IMR-90 (cell line): Measurements from ENCODE around the gene ACTRT2. TPM values are rescaled to one million over a fixed set of nuclear protein-coding genes. Genes with fewer than 3 reads are reported as not detected.

Experiments
- ATAC-seq: fragments of 200-7000 bp; cut with Tn5 transposase; 2 replicates; pipeline ENCODE4 v1.9.1; 2020; ENCODE audit warnings: low read depth, mild to moderate bottlenecking, moderate library complexity
- BruUV-seq: library from RNA; stranded (reverse); fragments of 400-500 nt; replicated peaks from 2 replicates; lab custom pipeline; 2021; lab: Mats Ljungman, UMichigan
- CTCF ChIA-PET: fragments of 300-600 bp; formaldehyde crosslinking; extraction: SDS; loops from one replicate; lab custom pipeline; 2021; ENCODE audit warnings: antibody characterized with exemption; lab: Yijun Ruan, JAX
- POLR2A ChIA-PET: fragments of 300-600 bp; sonication (Branson Sonifier 250); formaldehyde crosslinking; loops from one replicate; lab custom pipeline; 2022; ENCODE audit warnings: antibody characterized with exemption; ENCODE audit not compliant: unreplicated experiment; lab: Charles Lee
- DNase-seq: peaks from one replicate; pipeline ENCODE4 v3.0.0; 2013
- H2AFZ ChIP-seq: replicated peaks from 2 replicates; pipeline ENCODE3; 2013; ENCODE audit warnings: low read length, mild to moderate bottlenecking; ENCODE audit not compliant: poor library complexity
- H2AK5ac ChIP-seq: 2 replicates; pipeline ENCODE4 v1.6.1; 2013; ENCODE audit warnings: low read depth, low read length, inconsistent platforms
- H2AK9ac ChIP-seq: replicated peaks from 2 replicates; pipeline ENCODE3; 2013; ENCODE audit warnings: mild to moderate bottlenecking, low read depth, low read length, moderate library complexity; ENCODE audit not compliant: poor library complexity
- H2BK120ac ChIP-seq: 2 replicates; pipeline ENCODE4 v1.6.1; 2013; ENCODE audit warnings: low read depth, low read length, inconsistent platforms
- H2BK15ac ChIP-seq: 3 replicates; pipeline ENCODE4 v1.6.1; 2013; ENCODE audit warnings: low read depth, low read length, inconsistent platforms
- H2BK20ac ChIP-seq: 2 replicates; pipeline ENCODE4 v1.6.1; 2013; ENCODE audit warnings: low read depth, mild to moderate bottlenecking, inconsistent platforms, low read length, moderate library complexity
- H2BK5ac ChIP-seq: 2 replicates; pipeline ENCODE4 v1.6.1; 2013; ENCODE audit warnings: mild to moderate bottlenecking, low read depth, low read length, inconsistent platforms; ENCODE audit not compliant: poor library complexity, severe bottlenecking
- H3K14ac ChIP-seq: replicated peaks from 2 replicates; pipeline ENCODE4 v1.6.1; 2013; ENCODE audit warnings: low read depth, low read length, inconsistent platforms
- H3K18ac ChIP-seq: 2 replicates; pipeline ENCODE4 v1.6.1; 2013; ENCODE audit warnings: low read depth, low read length, control low read depth
- H3K23ac ChIP-seq: 2 replicates; pipeline ENCODE4 v1.6.1; 2013; ENCODE audit warnings: low read depth, low read length, inconsistent platforms
- H3K27ac ChIP-seq: 2 replicates; pipeline ENCODE4 v1.5.1; 2013; ENCODE audit warnings: mild to moderate bottlenecking, control low read depth, low read length; ENCODE audit not compliant: insufficient read depth
- H3K27me3 ChIP-seq: 2 replicates; pipeline ENCODE4 v1.6.1; 2013; ENCODE audit warnings: low read length; ENCODE audit not compliant: control insufficient read depth, insufficient read depth
- H3K36me3 ChIP-seq: 2 replicates; pipeline ENCODE4 v1.6.1; 2013; ENCODE audit warnings: low read length, mixed read lengths; ENCODE audit not compliant: control insufficient read depth, insufficient read depth
- H3K4ac ChIP-seq: 2 replicates; pipeline ENCODE4 v1.6.1; 2013; ENCODE audit warnings: low read depth, low read length, inconsistent platforms
- H3K4me1 ChIP-seq: 2 replicates; pipeline ENCODE4 v1.6.1; 2013; ENCODE audit warnings: low read length, mixed read lengths; ENCODE audit not compliant: control insufficient read depth, insufficient read depth
- H3K4me2 ChIP-seq: 2 replicates; pipeline ENCODE4 v1.6.1; 2013; ENCODE audit warnings: low read depth, mild to moderate bottlenecking, control low read depth, low read length, moderate library complexity
- H3K4me3 ChIP-seq: 2 replicates; pipeline ENCODE4 v1.5.1; 2013; ENCODE audit warnings: low read depth, mild to moderate bottlenecking, control low read depth, low read length, moderate library complexity; ENCODE audit not compliant: insufficient read depth
- H3K56ac ChIP-seq: 2 replicates; pipeline ENCODE4 v1.6.1; 2013; ENCODE audit warnings: low read length, inconsistent platforms; ENCODE audit not compliant: insufficient read depth; ENCODE audit errors: extremely low read depth
- H3K79me1 ChIP-seq, 2 experiments: 2 replicates each; pipeline ENCODE4 v1.6.1; 2013; ENCODE audit warnings: low read length in 2 of 2, inconsistent platforms in 1 of 2, low read depth in 1 of 2
- H3K9ac ChIP-seq: 2 replicates; pipeline ENCODE4 v1.6.1; 2013; ENCODE audit warnings: low read depth, low read length, control low read depth
- H3K9me1 ChIP-seq: 2 replicates; pipeline ENCODE4 v1.6.1; 2013; ENCODE audit warnings: low read length, inconsistent platforms; ENCODE audit not compliant: insufficient read depth
- H3K9me3 ChIP-seq: 2 replicates; pipeline ENCODE4 v1.6.1; 2013; ENCODE audit warnings: low read length; ENCODE audit not compliant: control insufficient read depth, insufficient read depth
- H4K20me1 ChIP-seq: 2 replicates; pipeline ENCODE4 v1.6.1; 2013; ENCODE audit warnings: low read length, inconsistent platforms; ENCODE audit not compliant: insufficient read depth
- H4K5ac ChIP-seq: 2 replicates; pipeline ENCODE4 v1.6.1; 2013; ENCODE audit warnings: mild to moderate bottlenecking, low read depth, low read length, control low read depth
- H4K8ac ChIP-seq, 2 experiments: 2 replicates each; pipeline ENCODE4 v1.6.1; 2013; ENCODE audit warnings: low read depth in 2 of 2, low read length in 2 of 2, control low read depth in 1 of 2, inconsistent platforms in 1 of 2
- H4K91ac ChIP-seq: 2 replicates; pipeline ENCODE4 v1.6.1; 2013; ENCODE audit warnings: low read depth, low read length, inconsistent platforms; ENCODE audit not compliant: insufficient read depth
- CEBPB ChIP-seq: IDR thresholded peaks from 2 replicates; pipeline ENCODE4 v1.6.1; 2012; ENCODE audit warnings: low read depth, low read length, improper control_type of control experiment
- FOS ChIP-seq: fragments of 150-350 bp; IDR thresholded peaks from 2 replicates; pipeline ENCODE4 v1.6.1; 2016; ENCODE audit warnings: low read depth, low read length
- MAFK ChIP-seq: IDR thresholded peaks from 2 replicates; pipeline ENCODE4 v1.6.1; 2012; ENCODE audit warnings: low read depth, low read length, improper control_type of control experiment
- MXI1 ChIP-seq: IDR thresholded peaks from 2 replicates; pipeline ENCODE4 v1.6.1; 2012; ENCODE audit warnings: low read depth, mild to moderate bottlenecking, low read length, moderate library complexity, borderline replicate concordance
- NFE2L2 ChIP-seq: fragments of 150-350 bp; IDR thresholded peaks from 2 replicates; pipeline ENCODE4 v1.6.1; 2016; ENCODE audit warnings: low read depth, mild to moderate bottlenecking, low read length
- POLR2A ChIP-seq: IDR thresholded peaks from 2 replicates; pipeline ENCODE4 v1.6.1; 2012; ENCODE audit warnings: mild to moderate bottlenecking, low read depth, low read length
- RAD21 ChIP-seq: IDR thresholded peaks from 2 replicates; pipeline ENCODE4 v1.6.1; 2012; ENCODE audit warnings: low read length, improper control_type of control experiment
- RCOR1 ChIP-seq: IDR thresholded peaks from 2 replicates; pipeline ENCODE4 v1.6.1; 2012; ENCODE audit warnings: mild to moderate bottlenecking, low read length, improper control_type of control experiment; ENCODE audit not compliant: insufficient replicate concordance
- WGBS, 2 experiments: methylation state at CpG; one replicate each; pipeline versions ENCODE4 v1.1.5 to v1.1.7; 2013; ENCODE audit warnings: missing lambda C conversion rate in 2 of 2; ENCODE audit not compliant: insufficient read length in 1 of 2; ENCODE audit errors: extremely low coverage in 2 of 2; 5-methylcytosine and 5-hydroxymethylcytosine counted together
- dilution Hi-C: fragments of 300-500 bp; cut with HindIII; formaldehyde crosslinking; loops from one replicate; pipeline ENCODE4 v1.14.3; 2018; ENCODE audit warnings: low sequenced_read_pairs; ENCODE audit not compliant: unreplicated experiment
- in situ Hi-C: fragments of 300-500 bp; cut with MboI; formaldehyde crosslinking; loops from 3 replicates; pipeline ENCODE4 v1.14.3; 2019; ENCODE audit warnings: low sequenced_read_pairs, inconsistent platforms, mixed read lengths
- intact Hi-C: fragments of 100-400 bp; cut with micrococcal nuclease; formaldehyde crosslinking; loops from 2 replicates; pipeline ENCODE4 v1.10.0; 2022
- polyA plus RNA-seq, 3 experiments: library from polyadenylated mRNA; depleted of rRNA; stranded (reverse); fragments of >200 nt; gene quantifications; 2 replicates each; pipeline ENCODE4 v1.2.3, GENCODE V29; 2012; ENCODE audit warnings: low replicate concordance in 1 of 3
- total RNA-seq: library from RNA; depleted of rRNA; stranded (reverse); fragments of >200 nt; gene quantifications from 2 replicates; pipeline ENCODE4 v1.2.3, GENCODE V29; 2012
- TF ChIP-seq, protein P1 (sequence below): conservative IDR thresholded peaks from 2 replicates; pipeline ENCODE4 v1.5.1; 2012; ENCODE audit warnings: mild to moderate bottlenecking, low read depth, low read length, improper control_type of control experiment
- TF ChIP-seq, protein P2 (sequence below): fragments of 150-350 bp; IDR thresholded peaks from 2 replicates; pipeline ENCODE4 v1.6.1; 2016; ENCODE audit warnings: low read depth, mild to moderate bottlenecking, low read length, moderate library complexity, borderline replicate concordance
- TF ChIP-seq, protein P3 (sequence below): fragments of 150-350 bp; IDR thresholded peaks from 2 replicates; pipeline ENCODE4 v1.6.1; 2017; ENCODE audit warnings: mild to moderate bottlenecking, antibody characterized with exemption, low read length, low read depth

ACTRT2 gene
- total and polyA plus RNA-seq, 2 of the 4 experiments (the other 2 are of a cell fraction) = not detected

DNA sequence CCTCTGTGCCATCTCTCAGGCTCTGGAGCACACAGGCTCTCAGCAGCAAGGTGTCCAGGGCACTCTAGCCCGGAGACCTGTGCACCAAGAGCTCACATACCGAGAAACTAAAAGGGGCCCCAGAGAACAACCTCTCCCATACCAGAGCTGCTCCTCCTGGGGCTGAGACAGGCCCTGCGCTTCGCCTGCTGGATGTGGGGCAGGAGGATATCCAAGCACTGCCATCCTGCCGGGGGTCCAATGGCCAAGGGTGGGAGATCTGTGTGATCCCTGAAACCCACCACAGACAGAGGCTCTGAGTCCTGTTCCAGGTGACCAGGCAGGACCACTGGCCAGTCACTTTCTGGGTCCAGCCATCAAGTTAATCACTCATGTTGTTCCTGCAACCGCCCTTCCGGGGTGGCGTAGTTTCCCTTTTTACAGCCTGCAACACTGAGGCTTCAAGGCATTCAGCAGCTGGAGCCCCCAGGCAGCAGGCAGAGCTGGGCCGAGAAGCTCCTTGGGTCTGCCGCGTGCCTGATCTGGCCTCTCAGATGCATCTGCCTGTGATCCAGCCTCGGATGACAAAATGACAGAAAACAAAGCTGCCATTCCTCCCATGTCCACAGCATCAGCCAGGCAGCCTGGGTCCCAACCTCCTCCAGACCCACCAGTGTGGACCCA is 36.7 kb upstream of the ACTRT2 start:
- no peaks in the 10 kb centered on the region for H3K9me1 ChIP-seq
- H3K18ac ChIP-seq = no peak overlapping the region
- H2AK9ac ChIP-seq = no peak overlapping the region
- no peak overlapping the region for H3K4me3 ChIP-seq
- no peaks in the 10 kb centered on the region for H3K27me3 ChIP-seq
- BruUV-seq = no TSS peak
- H3K14ac ChIP-seq = no peak overlapping the region
- no peak for DNase-seq
- no peak overlapping the region for H3K27ac ChIP-seq
- ChIA-PET CTCF (no interaction called here), POLR2A (no interaction called here)
- H2AFZ ChIP-seq = no peak overlapping the region
- no peak overlapping the region for H2BK120ac ChIP-seq
- H4K20me1 ChIP-seq = no peaks in the 10 kb centered on the region
- no peak for ATAC-seq
- in situ Hi-C loops (no loop called here), intact Hi-C loops (no loop called here), dilution Hi-C loops (no loop called here)
- no peak overlapping the region for H3K23ac ChIP-seq
- TF ChIP-seq CEBPB = no peak
- no peak for TF ChIP-seq RCOR1
- TF ChIP-seq, protein P1, sequence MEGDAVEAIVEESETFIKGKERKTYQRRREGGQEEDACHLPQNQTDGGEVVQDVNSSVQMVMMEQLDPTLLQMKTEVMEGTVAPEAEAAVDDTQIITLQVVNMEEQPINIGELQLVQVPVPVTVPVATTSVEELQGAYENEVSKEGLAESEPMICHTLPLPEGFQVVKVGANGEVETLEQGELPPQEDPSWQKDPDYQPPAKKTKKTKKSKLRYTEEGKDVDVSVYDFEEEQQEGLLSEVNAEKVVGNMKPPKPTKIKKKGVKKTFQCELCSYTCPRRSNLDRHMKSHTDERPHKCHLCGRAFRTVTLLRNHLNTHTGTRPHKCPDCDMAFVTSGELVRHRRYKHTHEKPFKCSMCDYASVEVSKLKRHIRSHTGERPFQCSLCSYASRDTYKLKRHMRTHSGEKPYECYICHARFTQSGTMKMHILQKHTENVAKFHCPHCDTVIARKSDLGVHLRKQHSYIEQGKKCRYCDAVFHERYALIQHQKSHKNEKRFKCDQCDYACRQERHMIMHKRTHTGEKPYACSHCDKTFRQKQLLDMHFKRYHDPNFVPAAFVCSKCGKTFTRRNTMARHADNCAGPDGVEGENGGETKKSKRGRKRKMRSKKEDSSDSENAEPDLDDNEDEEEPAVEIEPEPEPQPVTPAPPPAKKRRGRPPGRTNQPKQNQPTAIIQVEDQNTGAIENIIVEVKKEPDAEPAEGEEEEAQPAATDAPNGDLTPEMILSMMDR = no peak
- no peak for TF ChIP-seq MXI1
- TF ChIP-seq RAD21 = no peak
- TF ChIP-seq, protein P2, sequence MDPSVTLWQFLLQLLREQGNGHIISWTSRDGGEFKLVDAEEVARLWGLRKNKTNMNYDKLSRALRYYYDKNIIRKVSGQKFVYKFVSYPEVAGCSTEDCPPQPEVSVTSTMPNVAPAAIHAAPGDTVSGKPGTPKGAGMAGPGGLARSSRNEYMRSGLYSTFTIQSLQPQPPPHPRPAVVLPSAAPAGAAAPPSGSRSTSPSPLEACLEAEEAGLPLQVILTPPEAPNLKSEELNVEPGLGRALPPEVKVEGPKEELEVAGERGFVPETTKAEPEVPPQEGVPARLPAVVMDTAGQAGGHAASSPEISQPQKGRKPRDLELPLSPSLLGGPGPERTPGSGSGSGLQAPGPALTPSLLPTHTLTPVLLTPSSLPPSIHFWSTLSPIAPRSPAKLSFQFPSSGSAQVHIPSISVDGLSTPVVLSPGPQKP = no peak
- no peak for TF ChIP-seq MAFK
- no peak for TF ChIP-seq NFE2L2
- TF ChIP-seq FOS = no peak
- TF ChIP-seq, protein P3, sequence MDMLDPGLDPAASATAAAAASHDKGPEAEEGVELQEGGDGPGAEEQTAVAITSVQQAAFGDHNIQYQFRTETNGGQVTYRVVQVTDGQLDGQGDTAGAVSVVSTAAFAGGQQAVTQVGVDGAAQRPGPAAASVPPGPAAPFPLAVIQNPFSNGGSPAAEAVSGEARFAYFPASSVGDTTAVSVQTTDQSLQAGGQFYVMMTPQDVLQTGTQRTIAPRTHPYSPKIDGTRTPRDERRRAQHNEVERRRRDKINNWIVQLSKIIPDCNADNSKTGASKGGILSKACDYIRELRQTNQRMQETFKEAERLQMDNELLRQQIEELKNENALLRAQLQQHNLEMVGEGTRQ = no peak
- TF ChIP-seq POLR2A = no peak
- no peak overlapping the region for H3K9ac ChIP-seq
- H3K9me3 ChIP-seq = peaks cover 40% of the 10 kb centered on the region
- H4K91ac ChIP-seq = no peak overlapping the region
- H2BK5ac ChIP-seq = no peak overlapping the region
- H3K4me1 ChIP-seq = no peaks in the 10 kb centered on the region
- H3K79me1 ChIP-seq = no peaks in the 10 kb centered on the region
- no peak overlapping the region for H3K4me2 ChIP-seq
- H4K8ac ChIP-seq = no peak overlapping the region
- no peak overlapping the region for H2BK15ac ChIP-seq
- 54% methylated on average over 7 of the region's 12 CpGs; no CpG with 5 or more reads in 1 of the 2 experiments for WGBS, 2 experiments
- no peak overlapping the region for H2AK5ac ChIP-seq
- no peak overlapping the region for H2BK20ac ChIP-seq
- no peak overlapping the region for H3K4ac ChIP-seq
- H4K5ac ChIP-seq = no peak overlapping the region
- no peaks in the 10 kb centered on the region for H3K36me3 ChIP-seq
- H3K56ac ChIP-seq = no peak overlapping the region
